Progenitor cell of endocrine pancreas (in vitro differentiated cells): ENCODE results near the gene SYT14. TPM values are rescaled to one million over a fixed set of nuclear protein-coding genes. Genes with fewer than 3 reads are reported as not detected.

ENCODE experiments used
- DNase-seq: peaks from one replicate; pipeline ENCODE4 v3.0.0; 2021; ENCODE audit warnings: low spot score; ENCODE audit not compliant: unreplicated experiment
- H3K27ac Mint-ChIP-seq: 2 replicates; pipeline ENCODE4 v1.8.0; 2021; ENCODE audit warnings: mild to moderate bottlenecking, moderate library complexity, mixed read lengths
- H3K27me3 Mint-ChIP-seq: 2 replicates; pipeline ENCODE4 v1.8.0; 2021; ENCODE audit warnings: mixed read lengths
- H3K36me3 Mint-ChIP-seq: 2 replicates; pipeline ENCODE4 v1.8.0; 2022; ENCODE audit warnings: mixed read lengths; ENCODE audit not compliant: insufficient read depth
- H3K4me1 Mint-ChIP-seq: 2 replicates; pipeline ENCODE4 v1.8.0; 2021; ENCODE audit warnings: low read depth, mixed read lengths
- H3K4me3 Mint-ChIP-seq: 2 replicates; pipeline ENCODE4 v1.8.0; 2021; ENCODE audit warnings: low read depth, mild to moderate bottlenecking, moderate library complexity, mixed read lengths
- H3K9me3 Mint-ChIP-seq: 2 replicates; pipeline ENCODE4 v1.8.0; 2021; ENCODE audit warnings: low read depth, mixed read lengths
- CTCF ChIP-seq: fragments of 200-600 bp; sonication (generic); IDR thresholded peaks from one replicate; pipeline ENCODE4 v1.5.0; 2021; ENCODE audit warnings: antibody characterized with exemption, mild to moderate bottlenecking; ENCODE audit not compliant: unreplicated experiment
- total RNA-seq: library from RNA; stranded (reverse); gene quantifications from 2 replicates; pipeline ENCODE4 v1.2.1, GENCODE V29; 2021

Gene SYT14
- total RNA-seq, 1 donor from 2014 or later: 3.7 TPM

- H3K27me3 Mint-ChIP-seq: peaks cover 5% of the 10 kb centered on the region
- no peaks in the 10 kb centered on the region for H3K36me3 Mint-ChIP-seq
- no peak overlapping the region for H3K27ac Mint-ChIP-seq
- no peak overlapping the region for H3K4me3 Mint-ChIP-seq
- no peaks in the 10 kb centered on the region for H3K4me1 Mint-ChIP-seq
- no peaks in the 10 kb centered on the region for H3K9me3 Mint-ChIP-seq
- TF ChIP-seq CTCF: no peak
- no peak for DNase-seq
Measured at GRCh38 chr1:209945377-209945776, 7.4 kb downstream of the SYT14 start.

GRCh38 chr1:209948155-209948554 is 10.1 kb downstream of the SYT14 start:
- DNase-seq: no peak
- H3K36me3 Mint-ChIP-seq: no peaks in the 10 kb centered on the region
- H3K27ac Mint-ChIP-seq: no peak overlapping the region
- TF ChIP-seq CTCF: no peak
- no peaks in the 10 kb centered on the region for H3K4me1 Mint-ChIP-seq
- no peaks in the 10 kb centered on the region for H3K9me3 Mint-ChIP-seq
- no peaks in the 10 kb centered on the region for H3K27me3 Mint-ChIP-seq
- H3K4me3 Mint-ChIP-seq: no peak overlapping the region

- Mint-ChIP-seq H3K4me1 (no peaks in the 10 kb centered on the region), H3K27me3 (no peaks in the 10 kb centered on the region), H3K4me3 (no peak overlapping the region), H3K36me3 (no peaks in the 10 kb centered on the region), H3K9me3 (no peaks in the 10 kb centered on the region), H3K27ac (no peak overlapping the region)
- no peak for DNase-seq
- TF ChIP-seq CTCF: no peak
Measured at GRCh38 chr1:209956116-209956515, 18.1 kb downstream of the SYT14 start.

- Mint-ChIP-seq H3K27ac (no peak overlapping the region), H3K9me3 (no peaks in the 10 kb centered on the region), H3K4me3 (no peak overlapping the region), H3K36me3 (no peaks in the 10 kb centered on the region), H3K4me1 (no peaks in the 10 kb centered on the region), H3K27me3 (no peaks in the 10 kb centered on the region)
- DNase-seq: no peak
- TF ChIP-seq CTCF: no peak
Measured at GRCh38 chr1:209959623-209960022, 21.6 kb downstream of the SYT14 start.

- no peak for TF ChIP-seq CTCF
- H3K4me1 Mint-ChIP-seq: no peaks in the 10 kb centered on the region
- H3K9me3 Mint-ChIP-seq: no peaks in the 10 kb centered on the region
- H3K36me3 Mint-ChIP-seq: no peaks in the 10 kb centered on the region
- no peak for DNase-seq
- no peaks in the 10 kb centered on the region for H3K27me3 Mint-ChIP-seq
- no peak overlapping the region for H3K27ac Mint-ChIP-seq
- no peak overlapping the region for H3K4me3 Mint-ChIP-seq
Measured at GRCh38 chr1:209960926-209961325, 22.9 kb downstream of the SYT14 start.

- Mint-ChIP-seq H3K9me3 (no peaks in the 10 kb centered on the region), H3K36me3 (no peaks in the 10 kb centered on the region), H3K27ac (no peak overlapping the region), H3K27me3 (no peaks in the 10 kb centered on the region), H3K4me1 (no peaks in the 10 kb centered on the region), H3K4me3 (no peak overlapping the region)
- DNase-seq: no peak
- TF ChIP-seq CTCF: no peak
Measured at GRCh38 chr1:209962388-209962787, 24.4 kb downstream of the SYT14 start.
